ENCODE results near the gene ZNF669.

Gene ZNF669

GRCh38 chr1:247119600-247120407, 15.6 kb upstream of the ZNF669 start:
- DNase-seq (ENCODE audit: insufficient read length, low spot score) (no peak), FAIRE-seq (no peak)
- TF ChIP-seq TAF1 (IDR thresholded peaks at IDR 0.05; ENCODE audit: low read depth, low read length) (no peak), PAX5 (IDR thresholded peaks at IDR 0.05; ENCODE audit: insufficient read depth, low read length, severe bottlenecking) (no peak), POLR2AphosphoS5 (IDR thresholded peaks at IDR 0.05; ENCODE audit: low read depth, low read length) (no peak), POLR2A (IDR thresholded peaks at IDR 0.05; ENCODE audit: low read depth, low read length) (no peak), SPI1 (IDR thresholded peaks at IDR 0.05; ENCODE audit: low read depth, low read length) (no peak), POU2F2 (IDR thresholded peaks at IDR 0.05; ENCODE audit: low read depth, low read length) (no peak)

DNA sequence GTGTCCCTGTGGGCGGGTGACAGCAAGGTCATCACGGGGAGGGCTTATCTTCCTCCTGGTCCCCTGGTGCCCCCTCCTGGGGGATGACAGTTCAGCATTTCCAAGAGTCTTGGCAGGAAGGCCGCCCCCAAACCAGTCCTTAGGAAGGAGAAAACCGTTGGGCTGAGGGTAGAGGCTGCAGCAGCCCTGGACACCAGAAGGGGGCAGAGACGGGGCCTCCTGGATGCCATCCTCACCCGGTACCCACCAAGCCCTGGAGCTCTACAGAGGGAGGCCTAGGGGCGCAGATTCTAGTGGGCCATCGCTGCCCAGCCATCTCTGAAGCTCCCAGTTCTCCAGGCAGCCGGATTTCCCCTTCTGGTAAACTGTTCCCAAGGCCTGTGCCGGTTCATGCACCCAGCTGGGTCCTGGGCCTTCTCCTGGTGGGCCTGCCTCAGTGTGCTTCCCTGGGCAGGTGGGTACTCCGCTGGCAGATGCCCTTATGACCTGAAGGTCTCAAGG, 14.8 kb upstream of the ZNF669 start:
- FAIRE-seq (no peak), DNase-seq (ENCODE audit: insufficient read length, low spot score) (no peak)
- TF ChIP-seq PAX5 (IDR thresholded peaks at IDR 0.05; ENCODE audit: insufficient read depth, low read length, severe bottlenecking) = no peak
- no peak for TF ChIP-seq SPI1 (IDR thresholded peaks at IDR 0.05; ENCODE audit: low read depth, low read length)
- TF ChIP-seq POU2F2 (IDR thresholded peaks at IDR 0.05; ENCODE audit: low read depth, low read length) = no peak
- no peak for TF ChIP-seq POLR2AphosphoS5 (IDR thresholded peaks at IDR 0.05; ENCODE audit: low read depth, low read length)
- no peak for TF ChIP-seq TAF1 (IDR thresholded peaks at IDR 0.05; ENCODE audit: low read depth, low read length)
- no peak for TF ChIP-seq POLR2A (IDR thresholded peaks at IDR 0.05; ENCODE audit: low read depth, low read length)

GRCh38 chr1:247115545-247115944, 11.4 kb upstream of the ZNF669 start:
- FAIRE-seq = no peak
- TF ChIP-seq POLR2AphosphoS5 (IDR thresholded peaks at IDR 0.05; ENCODE audit: low read depth, low read length) (no peak), PAX5 (IDR thresholded peaks at IDR 0.05; ENCODE audit: insufficient read depth, low read length, severe bottlenecking) (no peak), POLR2A (IDR thresholded peaks at IDR 0.05; ENCODE audit: low read depth, low read length) (no peak), SPI1 (IDR thresholded peaks at IDR 0.05; ENCODE audit: low read depth, low read length) (no peak), TAF1 (IDR thresholded peaks at IDR 0.05; ENCODE audit: low read depth, low read length) (no peak), POU2F2 (IDR thresholded peaks at IDR 0.05; ENCODE audit: low read depth, low read length) (no peak)
- no peak for DNase-seq (ENCODE audit: insufficient read length, low spot score)

- no peak for DNase-seq (ENCODE audit: insufficient read length, low spot score)
- no peak for FAIRE-seq
- TF ChIP-seq POU2F2 (IDR thresholded peaks at IDR 0.05; ENCODE audit: low read depth, low read length) = no peak
- TF ChIP-seq POLR2AphosphoS5 (IDR thresholded peaks at IDR 0.05; ENCODE audit: low read depth, low read length) = no peak
- TF ChIP-seq SPI1 (IDR thresholded peaks at IDR 0.05; ENCODE audit: low read depth, low read length) = no peak
- no peak for TF ChIP-seq POLR2A (IDR thresholded peaks at IDR 0.05; ENCODE audit: low read depth, low read length)
- TF ChIP-seq TAF1 (IDR thresholded peaks at IDR 0.05; ENCODE audit: low read depth, low read length) = no peak
- TF ChIP-seq PAX5 (IDR thresholded peaks at IDR 0.05; ENCODE audit: insufficient read depth, low read length, severe bottlenecking) = no peak
These were observed 11.0 kb upstream of the ZNF669 start for GRCh38 chr1:247115141-247115510.

DNA sequence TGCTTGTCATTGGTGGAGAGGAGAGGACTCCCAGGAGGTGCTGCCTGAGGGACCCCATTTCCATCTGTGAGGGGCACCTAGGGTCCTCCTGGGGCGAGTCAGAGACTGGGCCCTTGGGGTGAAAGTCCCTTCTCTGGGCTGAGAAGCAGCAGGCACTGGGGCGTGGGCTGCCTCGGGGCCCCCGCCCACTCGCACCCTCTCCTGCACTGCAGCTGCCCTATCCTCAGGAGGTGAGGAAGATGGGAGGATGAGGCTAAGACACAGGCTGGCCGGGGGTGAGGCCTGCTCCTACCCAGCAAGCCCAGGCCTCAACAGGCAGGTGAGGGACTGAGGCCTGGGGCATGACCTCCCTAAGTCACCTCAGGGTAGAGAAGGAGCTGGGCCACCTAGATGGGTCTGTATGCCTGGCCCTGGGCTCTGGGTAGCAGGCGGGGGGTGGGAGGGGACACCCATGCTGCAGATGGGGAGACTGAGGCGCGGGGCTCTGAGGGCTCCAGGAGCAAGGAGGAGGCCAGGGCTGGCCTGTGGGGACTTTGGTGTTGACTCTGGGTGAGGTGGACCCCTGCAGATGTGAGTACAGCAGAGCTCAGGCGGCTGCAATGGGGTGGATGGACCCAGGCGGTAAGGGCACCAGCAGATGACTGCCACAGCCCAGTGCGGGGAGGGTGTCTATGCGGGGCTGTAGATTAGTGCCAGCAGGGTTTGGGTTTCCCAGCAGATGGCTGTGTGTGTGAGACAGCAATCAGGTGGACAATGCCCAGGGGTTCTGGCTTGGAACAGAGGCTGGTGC, 10.4 kb upstream of the ZNF669 start:
- DNase-seq (ENCODE audit: insufficient read length, low spot score) = no peak
- no peak for FAIRE-seq
- TF ChIP-seq POLR2AphosphoS5 (IDR thresholded peaks at IDR 0.05; ENCODE audit: low read depth, low read length) = no peak
- no peak for TF ChIP-seq POLR2A (IDR thresholded peaks at IDR 0.05; ENCODE audit: low read depth, low read length)
- no peak for TF ChIP-seq TAF1 (IDR thresholded peaks at IDR 0.05; ENCODE audit: low read depth, low read length)
- no peak for TF ChIP-seq PAX5 (IDR thresholded peaks at IDR 0.05; ENCODE audit: insufficient read depth, low read length, severe bottlenecking)
- no peak for TF ChIP-seq SPI1 (IDR thresholded peaks at IDR 0.05; ENCODE audit: low read depth, low read length)
- no peak for TF ChIP-seq POU2F2 (IDR thresholded peaks at IDR 0.05; ENCODE audit: low read depth, low read length)

- FAIRE-seq (no peak), DNase-seq (ENCODE audit: insufficient read length, low spot score) (no peak)
- TF ChIP-seq TAF1 (IDR thresholded peaks at IDR 0.05; ENCODE audit: low read depth, low read length) = no peak
- TF ChIP-seq POU2F2 (IDR thresholded peaks at IDR 0.05; ENCODE audit: low read depth, low read length) = no peak
- no peak for TF ChIP-seq PAX5 (IDR thresholded peaks at IDR 0.05; ENCODE audit: insufficient read depth, low read length, severe bottlenecking)
- no peak for TF ChIP-seq SPI1 (IDR thresholded peaks at IDR 0.05; ENCODE audit: low read depth, low read length)
- no peak for TF ChIP-seq POLR2A (IDR thresholded peaks at IDR 0.05; ENCODE audit: low read depth, low read length)
- no peak for TF ChIP-seq POLR2AphosphoS5 (IDR thresholded peaks at IDR 0.05; ENCODE audit: low read depth, low read length)
These were observed 9.6 kb upstream of the ZNF669 start for GRCh38 chr1:247113733-247114271.

DNA sequence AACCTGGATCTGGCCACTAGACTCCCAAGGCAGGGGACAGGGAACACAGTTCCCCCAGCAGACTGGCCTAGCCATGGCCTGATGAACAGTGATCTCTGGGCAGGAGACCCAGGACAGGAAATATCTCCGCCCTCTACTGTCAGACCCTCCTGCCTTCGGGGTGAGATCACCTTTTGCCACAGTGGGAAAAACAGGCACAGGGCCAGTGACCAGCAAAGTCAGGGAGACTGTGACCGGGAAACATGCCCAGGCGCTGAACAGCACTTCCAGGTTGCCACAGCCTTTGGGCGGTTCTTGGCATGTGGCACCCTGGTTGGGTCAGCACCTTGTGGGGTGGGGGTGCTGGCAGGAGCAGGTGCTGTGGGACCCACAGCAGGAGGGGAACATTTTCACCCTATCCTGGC, 8.9 kb upstream of the ZNF669 start:
- no peak for DNase-seq (ENCODE audit: insufficient read length, low spot score)
- no peak for FAIRE-seq
- TF ChIP-seq POLR2A (IDR thresholded peaks at IDR 0.05; ENCODE audit: low read depth, low read length) = no peak
- TF ChIP-seq POLR2AphosphoS5 (IDR thresholded peaks at IDR 0.05; ENCODE audit: low read depth, low read length) = no peak
- TF ChIP-seq POU2F2 (IDR thresholded peaks at IDR 0.05; ENCODE audit: low read depth, low read length) = no peak

DNA sequence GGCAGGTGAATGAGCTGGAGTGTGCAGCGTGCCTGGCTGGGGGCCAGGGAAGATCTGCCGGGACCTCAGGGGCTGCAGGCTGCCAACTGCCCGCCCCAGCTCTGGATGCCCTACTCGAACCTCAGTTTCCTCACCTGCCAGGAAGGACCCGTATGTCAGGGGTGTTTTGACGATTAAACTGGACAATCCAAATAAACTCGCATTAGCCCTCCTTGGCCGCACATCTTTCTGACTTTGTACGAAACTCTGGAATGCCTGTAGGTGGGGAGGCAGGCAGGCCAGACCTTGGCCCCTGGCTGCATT, 8.3 kb upstream of the ZNF669 start:
- no peak for TF ChIP-seq PAX5 (IDR thresholded peaks at IDR 0.05; ENCODE audit: insufficient read depth, low read length, severe bottlenecking)
- no peak for TF ChIP-seq TAF1 (IDR thresholded peaks at IDR 0.05; ENCODE audit: low read depth, low read length)
- no peak for TF ChIP-seq POLR2AphosphoS5 (IDR thresholded peaks at IDR 0.05; ENCODE audit: low read depth, low read length)
- TF ChIP-seq POU2F2 (IDR thresholded peaks at IDR 0.05; ENCODE audit: low read depth, low read length) = no peak
- no peak for TF ChIP-seq POLR2A (IDR thresholded peaks at IDR 0.05; ENCODE audit: low read depth, low read length)
- TF ChIP-seq SPI1 (IDR thresholded peaks at IDR 0.05; ENCODE audit: low read depth, low read length) = no peak
- DNase-seq (ENCODE audit: insufficient read length, low spot score) = no peak
- no peak for FAIRE-seq
